HCT116 (cell line): ENCODE data around the gene TRIM29. TPM values are rescaled to one million over a fixed set of nuclear protein-coding genes. Genes with fewer than 3 reads are reported as not detected.

ENCODE experiments used
- ATAC-seq: fragments of 200-7000 bp; cut with Tn5 transposase; 2 replicates; pipeline ENCODE4 v1.9.1; 2020; ENCODE audit warnings: mild to moderate bottlenecking, moderate library complexity
- BruUV-seq: library from RNA; stranded (reverse); fragments of 400-500 nt; replicated peaks from 2 replicates; lab custom pipeline; 2021; lab: Mats Ljungman, UMichigan
- CTCF ChIA-PET: fragments of 300-600 bp; sonication (Branson Sonifier 250); formaldehyde crosslinking; loops from one replicate; lab custom pipeline; 2021; ENCODE audit warnings: antibody characterized with exemption; lab: Charles Lee
- POLR2A ChIA-PET: fragments of 300-600, 350-600 bp; sonication (Branson Sonifier 250); formaldehyde crosslinking; loops from one replicate; lab custom pipeline; 2021; ENCODE audit warnings: antibody characterized with exemption; lab: Charles Lee
- RAD21 ChIA-PET, 2 experiments: fragments of 300-600 bp; sonication (Branson Sonifier 250); formaldehyde crosslinking; loops; one replicate each; lab custom pipeline; 2023; ENCODE audit warnings: low total read pairs in 2 of 2; ENCODE audit not compliant: uncharacterized antibody in 2 of 2, unreplicated experiment in 2 of 2, low non-redundant PET in 1 of 2; lab: Charles Lee
- DNase-seq: peaks from one replicate; pipeline ENCODE4 v3.0.0-alpha.2; 2010; ENCODE audit warnings: low read depth, low spot score
- H2AFZ ChIP-seq: fragments of 200-600 bp; shearing (Covaris generic), sonication (generic); 2 replicates; pipeline ENCODE4 v1.6.1; 2017; ENCODE audit warnings: low read depth, mixed run types, mixed read lengths, antibody characterized with exemption, low read length; ENCODE audit not compliant: poor library complexity, severe bottlenecking
- H3K27ac ChIP-seq: 2 replicates; pipeline ENCODE4 v1.5.1; 2012; ENCODE audit warnings: low read depth, low read length
- H3K27me3 ChIP-seq: fragments of 200-600 bp; sonication (generic); 2 replicates; pipeline ENCODE4 v1.6.1; 2016; ENCODE audit warnings: mixed run types, low read length, mixed read lengths; ENCODE audit not compliant: insufficient read depth
- H3K36me3 ChIP-seq, 2 experiments: fragments of 200-500 bp in 1 of 2; fragments of 200-600 bp in 1 of 2; sonication (Bioruptor generic) in 1 of 2; sonication (generic) in 1 of 2; 2 replicates each; pipeline versions ENCODE4 v1.5.1 to v1.6.1; 2014 to 2016; ENCODE audit warnings: low read length in 2 of 2, inconsistent platforms in 1 of 2, mixed read lengths in 1 of 2, mixed run types in 1 of 2; ENCODE audit not compliant: insufficient read depth in 2 of 2, control insufficient read depth in 1 of 2
- H3K4me1 ChIP-seq, 2 experiments: fragments of 200-600 bp in 1 of 2; sonication (generic) in 1 of 2; 2 replicates each; pipeline versions ENCODE4 v1.5.1 to v1.6.1; 2012 to 2017; ENCODE audit warnings: low read length in 2 of 2, inconsistent platforms in 1 of 2, mild to moderate bottlenecking in 1 of 2, mixed read lengths in 1 of 2, mixed run types in 1 of 2, moderate library complexity in 1 of 2; ENCODE audit not compliant: insufficient read depth in 2 of 2, control insufficient read depth in 1 of 2
- H3K4me2 ChIP-seq: fragments of 200-600 bp; sonication (generic); 2 replicates; pipeline ENCODE4 v1.6.1; 2017; ENCODE audit warnings: mixed run types, low read length, mixed read lengths
- H3K4me3 ChIP-seq, 2 experiments: fragments of 200-600 bp in 1 of 2; sonication (generic) in 1 of 2; replicated peaks in 1 of 2; 2 replicates each; pipeline ENCODE4 v1.5.1; 2011 to 2016; ENCODE audit warnings: low read length in 2 of 2, control low read depth in 1 of 2, low read depth in 1 of 2, mild to moderate bottlenecking in 1 of 2, mixed read lengths in 1 of 2, mixed run types in 1 of 2
- H3K79me2 ChIP-seq: fragments of 200-600 bp; sonication (generic); 2 replicates; pipeline ENCODE4 v1.6.1; 2017; ENCODE audit warnings: mild to moderate bottlenecking, mixed run types, low read length, moderate library complexity, mixed read lengths; ENCODE audit not compliant: insufficient read depth
- H3K9ac ChIP-seq: fragments of 200-600 bp; sonication (generic); 2 replicates; pipeline ENCODE4 v1.6.1; 2016; ENCODE audit warnings: low read length, mixed read lengths
- H3K9me2 ChIP-seq: fragments of 200-600 bp; sonication (generic), shearing (Covaris generic); 2 replicates; pipeline ENCODE4 v1.6.1; 2017; ENCODE audit warnings: mixed run types, mild to moderate bottlenecking, moderate library complexity; ENCODE audit not compliant: insufficient read depth
- H3K9me3 ChIP-seq, 2 experiments: fragments of 200-500 bp in 1 of 2; fragments of 200-600 bp in 1 of 2; sonication (Bioruptor generic) in 1 of 2; sonication (generic) in 1 of 2; 2 replicates each; pipeline ENCODE4 v1.6.1; 2014 to 2017; ENCODE audit warnings: low read length in 2 of 2, mixed read lengths in 2 of 2, inconsistent platforms in 1 of 2, low read depth in 1 of 2, mild to moderate bottlenecking in 1 of 2, mixed run types in 1 of 2, moderate library complexity in 1 of 2; ENCODE audit not compliant: control insufficient read depth in 1 of 2, insufficient read depth in 1 of 2
- H4K20me1 ChIP-seq: fragments of 200-600 bp; sonication (generic), shearing (Covaris generic); 2 replicates; pipeline ENCODE4 v1.6.1; 2017; ENCODE audit warnings: mixed run types, mild to moderate bottlenecking, moderate library complexity; ENCODE audit not compliant: insufficient read depth
- CBX3 ChIP-seq: IDR thresholded peaks from 2 replicates; pipeline ENCODE4 v1.6.1; 2012; ENCODE audit warnings: low read depth
- CEBPB ChIP-seq: IDR thresholded peaks from 2 replicates; pipeline ENCODE4 v1.6.1; 2012; ENCODE audit warnings: low read depth
- ELF1 ChIP-seq: IDR thresholded peaks from 2 replicates; pipeline ENCODE4 v1.6.1; 2012; ENCODE audit warnings: low read depth, borderline replicate concordance
- EZH2 ChIP-seq: fragments of 200-600 bp; sonication (generic); IDR thresholded peaks from 2 replicates; pipeline ENCODE4 v1.6.1; 2017; ENCODE audit warnings: antibody characterized with exemption, mixed run types
- EZH2phosphoT487 ChIP-seq: fragments of 200-600 bp; IDR thresholded peaks from 2 replicates; pipeline ENCODE4 v1.6.1; 2018; ENCODE audit warnings: antibody characterized with exemption, borderline replicate concordance
- FOSL1 ChIP-seq: IDR thresholded peaks from 2 replicates; pipeline ENCODE4 v1.6.1; 2012; ENCODE audit warnings: low read depth
- JUND ChIP-seq: IDR thresholded peaks from 2 replicates; pipeline ENCODE4 v1.6.1; 2012
- SP1 ChIP-seq: IDR thresholded peaks from 2 replicates; pipeline ENCODE4 v1.6.1; 2012; ENCODE audit warnings: low read depth
- SRF ChIP-seq: IDR thresholded peaks from 2 replicates; pipeline ENCODE4 v1.6.1; 2012; ENCODE audit warnings: low read depth
- YY1 ChIP-seq: IDR thresholded peaks from 2 replicates; pipeline ENCODE4 v1.6.1; 2011; ENCODE audit warnings: low read length, low read depth, moderate library complexity, mild to moderate bottlenecking; ENCODE audit not compliant: insufficient replicate concordance; ENCODE audit errors: extremely low read depth
- ZFX ChIP-seq: fragments of 450-650 bp; IDR thresholded peaks from 2 replicates; pipeline ENCODE4 v1.6.1; 2017
- ZNF274 ChIP-seq: fragments of 200-500 bp; sonication (Bioruptor generic); IDR thresholded peaks from 2 replicates; pipeline ENCODE4 v1.6.1; 2014; ENCODE audit warnings: mild to moderate bottlenecking, low read depth, low read length, inconsistent platforms
- intact Hi-C: fragments of 100-400 bp; cut with micrococcal nuclease; formaldehyde crosslinking; loops from 2 replicates; pipeline ENCODE4 v1.10.0; 2022
- total RNA-seq: library from RNA; stranded (reverse); gene quantifications from one replicate; pipeline ENCODE4 v1.2.1, GENCODE V29; 2021; ENCODE audit not compliant: unreplicated experiment
- TF ChIP-seq, protein P1 (sequence below): IDR thresholded peaks from 2 replicates; pipeline ENCODE4 v1.6.1; 2011; ENCODE audit warnings: mild to moderate bottlenecking, low read length, moderate library complexity; ENCODE audit not compliant: insufficient replicate concordance; ENCODE audit errors: extremely low read depth
- TF ChIP-seq, protein P2 (sequence below): IDR thresholded peaks from 2 replicates; pipeline ENCODE4 v1.6.1; 2012
- TF ChIP-seq, protein P3 (sequence below), 3 experiments: fragments of 200-600 bp in 1 of 3; sonication (generic) in 1 of 3; IDR thresholded peaks in 2 of 3; conservative IDR thresholded peaks in 1 of 3; 2 replicates each; pipeline ENCODE4 v1.5.1; 2012 to 2017; ENCODE audit warnings: low read depth in 2 of 3, low read length in 2 of 3, antibody characterized with exemption in 1 of 3, borderline replicate concordance in 1 of 3, control low read depth in 1 of 3, mild to moderate bottlenecking in 1 of 3, mixed read lengths in 1 of 3, mixed run types in 1 of 3, moderate library complexity in 1 of 3; ENCODE audit not compliant: insufficient read depth in 1 of 3

TRIM29 gene
- total RNA-seq, 1 experiment from 2014 or later = 0.54 TPM

DNA sequence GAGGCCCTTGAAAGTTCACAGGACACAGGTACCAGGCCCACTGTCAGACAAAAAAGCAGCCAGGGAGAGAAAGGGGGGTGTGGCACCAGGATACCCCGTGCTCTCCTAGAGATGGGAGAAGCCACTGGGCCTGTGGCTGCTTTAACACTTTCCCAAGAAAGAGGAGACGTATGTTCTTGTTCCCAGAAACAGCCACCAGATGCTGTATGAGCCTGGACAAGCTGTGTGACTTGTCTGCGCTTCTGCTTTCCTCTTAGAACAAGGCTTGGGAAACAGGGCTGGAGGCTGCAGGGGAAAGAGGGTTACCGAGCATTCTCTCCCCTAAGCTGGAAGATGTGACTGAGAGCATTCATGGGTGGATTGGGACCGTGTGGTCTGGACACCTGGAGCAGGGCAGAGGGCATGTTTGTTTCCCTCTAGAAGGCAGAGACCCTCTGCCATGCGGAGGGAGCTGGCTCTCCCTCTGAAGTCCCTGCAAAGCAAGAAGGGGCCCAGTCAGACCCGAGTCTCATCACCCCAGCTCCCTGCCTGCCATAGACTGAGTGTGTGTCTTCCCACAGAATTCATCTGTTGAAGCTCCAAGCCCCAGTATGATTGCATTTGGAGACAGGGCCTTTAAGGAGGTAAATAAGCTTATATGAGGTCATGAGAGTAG, 74.1 kb downstream of the TRIM29 start:
- no peaks in the 10 kb centered on the region for H3K79me2 ChIP-seq
- H3K27ac ChIP-seq = no peak overlapping the region
- ChIA-PET POLR2A (no interaction called here), CTCF (no interaction called here), RAD21 (no interaction called here)
- no peak overlapping the region for H2AFZ ChIP-seq
- no peak overlapping the region for H3K9ac ChIP-seq
- H4K20me1 ChIP-seq = no peaks in the 10 kb centered on the region
- DNase-seq (no peak), ATAC-seq (no peak)
- H3K4me3 ChIP-seq = no peak overlapping the region
- no peaks in the 10 kb centered on the region for H3K9me3 ChIP-seq
- no peaks in the 10 kb centered on the region for H3K36me3 ChIP-seq
- H3K4me1 ChIP-seq = no peaks in the 10 kb centered on the region
- no TSS peak for BruUV-seq
- H3K9me2 ChIP-seq = no peaks in the 10 kb centered on the region
- peaks cover 15% of the 10 kb centered on the region; the same call in 1 of the 2 replicates for H3K27me3 ChIP-seq
- TF ChIP-seq CEBPB (no peak), SP1 (no peak), CBX3 (no peak), EZH2 (no peak), ZNF274 (no peak), FOSL1 (no peak), EZH2phosphoT487 (no peak), YY1 (no peak), SRF (no peak), ZFX (no peak), JUND (no peak), ELF1 (no peak)
- TF ChIP-seq, protein P1, sequence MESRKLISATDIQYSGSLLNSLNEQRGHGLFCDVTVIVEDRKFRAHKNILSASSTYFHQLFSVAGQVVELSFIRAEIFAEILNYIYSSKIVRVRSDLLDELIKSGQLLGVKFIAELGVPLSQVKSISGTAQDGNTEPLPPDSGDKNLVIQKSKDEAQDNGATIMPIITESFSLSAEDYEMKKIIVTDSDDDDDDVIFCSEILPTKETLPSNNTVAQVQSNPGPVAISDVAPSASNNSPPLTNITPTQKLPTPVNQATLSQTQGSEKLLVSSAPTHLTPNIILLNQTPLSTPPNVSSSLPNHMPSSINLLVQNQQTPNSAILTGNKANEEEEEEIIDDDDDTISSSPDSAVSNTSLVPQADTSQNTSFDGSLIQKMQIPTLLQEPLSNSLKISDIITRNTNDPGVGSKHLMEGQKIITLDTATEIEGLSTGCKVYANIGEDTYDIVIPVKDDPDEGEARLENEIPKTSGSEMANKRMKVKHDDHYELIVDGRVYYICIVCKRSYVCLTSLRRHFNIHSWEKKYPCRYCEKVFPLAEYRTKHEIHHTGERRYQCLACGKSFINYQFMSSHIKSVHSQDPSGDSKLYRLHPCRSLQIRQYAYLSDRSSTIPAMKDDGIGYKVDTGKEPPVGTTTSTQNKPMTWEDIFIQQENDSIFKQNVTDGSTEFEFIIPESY = no peak
- TF ChIP-seq, protein P2, sequence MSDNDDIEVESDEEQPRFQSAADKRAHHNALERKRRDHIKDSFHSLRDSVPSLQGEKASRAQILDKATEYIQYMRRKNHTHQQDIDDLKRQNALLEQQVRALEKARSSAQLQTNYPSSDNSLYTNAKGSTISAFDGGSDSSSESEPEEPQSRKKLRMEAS = no peak
- TF ChIP-seq, protein P3, sequence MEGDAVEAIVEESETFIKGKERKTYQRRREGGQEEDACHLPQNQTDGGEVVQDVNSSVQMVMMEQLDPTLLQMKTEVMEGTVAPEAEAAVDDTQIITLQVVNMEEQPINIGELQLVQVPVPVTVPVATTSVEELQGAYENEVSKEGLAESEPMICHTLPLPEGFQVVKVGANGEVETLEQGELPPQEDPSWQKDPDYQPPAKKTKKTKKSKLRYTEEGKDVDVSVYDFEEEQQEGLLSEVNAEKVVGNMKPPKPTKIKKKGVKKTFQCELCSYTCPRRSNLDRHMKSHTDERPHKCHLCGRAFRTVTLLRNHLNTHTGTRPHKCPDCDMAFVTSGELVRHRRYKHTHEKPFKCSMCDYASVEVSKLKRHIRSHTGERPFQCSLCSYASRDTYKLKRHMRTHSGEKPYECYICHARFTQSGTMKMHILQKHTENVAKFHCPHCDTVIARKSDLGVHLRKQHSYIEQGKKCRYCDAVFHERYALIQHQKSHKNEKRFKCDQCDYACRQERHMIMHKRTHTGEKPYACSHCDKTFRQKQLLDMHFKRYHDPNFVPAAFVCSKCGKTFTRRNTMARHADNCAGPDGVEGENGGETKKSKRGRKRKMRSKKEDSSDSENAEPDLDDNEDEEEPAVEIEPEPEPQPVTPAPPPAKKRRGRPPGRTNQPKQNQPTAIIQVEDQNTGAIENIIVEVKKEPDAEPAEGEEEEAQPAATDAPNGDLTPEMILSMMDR (IDR thresholded peaks at IDR 0.05 in 2 of 3, conservative IDR thresholded peaks at IDR 0.05 in 1 of 3; ENCODE audit: borderline replicate concordance in 1 of 3, insufficient read depth in 1 of 3, low read depth in 2 of 3, low read length in 2 of 3) = no peak
- H3K4me2 ChIP-seq = no peak overlapping the region
- intact Hi-C loops = no loop called here
